GM13977 (cell line): Measurements from ENCODE around the gene FAM107A.

Experiments used
- DNase-seq: peaks from one replicate; pipeline ENCODE4 v3.0.0; 2012; ENCODE audit warnings: low spot score
- in situ Hi-C: fragments of 300-500 bp; cut with MboI; formaldehyde crosslinking; loops from one replicate; pipeline ENCODE4 v1.12.0; 2022; ENCODE audit warnings: low sequenced_read_pairs, low pct_unique_long_range_greater_than_20kb, mixed read lengths, inconsistent platforms; ENCODE audit not compliant: unreplicated experiment
- TF ChIP-seq, protein P1 (sequence below): IDR thresholded peaks from 2 replicates; pipeline ENCODE4 v1.5.1; 2012; ENCODE audit warnings: mild to moderate bottlenecking, control low read depth; ENCODE audit not compliant: insufficient read depth; ENCODE audit errors: extremely low read depth, missing control alignments

Gene FAM107A

DNA sequence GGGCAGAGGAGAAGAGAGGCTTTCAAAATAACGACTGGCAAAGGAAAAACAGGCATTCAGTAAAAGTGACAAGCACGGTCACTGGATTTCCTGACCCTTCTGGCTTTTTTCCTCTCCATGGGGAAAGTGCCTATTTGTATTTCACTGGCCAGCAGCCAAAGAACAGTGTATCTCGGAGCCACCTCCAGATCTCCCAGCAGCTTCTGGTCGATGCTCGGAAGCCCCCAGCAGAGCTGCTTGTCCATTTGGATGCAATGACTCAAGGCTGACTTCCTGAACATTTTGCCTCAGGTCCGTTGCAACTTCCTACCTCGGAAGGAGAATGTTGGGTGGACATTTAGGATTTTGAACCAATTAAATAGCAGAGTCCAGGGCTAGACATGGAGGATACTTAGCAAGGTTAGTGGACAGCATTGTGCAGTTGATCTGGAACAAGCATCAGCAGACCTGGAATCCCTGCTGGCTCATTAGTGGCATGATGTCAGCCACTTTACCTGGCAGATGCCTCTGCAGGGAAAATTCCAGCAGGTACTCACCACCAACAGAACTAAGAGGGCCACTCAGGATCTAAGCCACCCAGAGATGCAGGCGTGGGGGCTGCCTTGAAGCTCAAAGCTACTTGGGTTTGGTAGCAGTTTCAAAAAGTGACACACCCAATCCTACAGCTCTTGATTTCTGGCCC is 1.1 kb downstream of the FAM107A start:
- in situ Hi-C loops, result loop anchor here (10.0 kb wide), 1 partner anchor 49 kb away; no protein-coding TSS in a partner anchor
- TF ChIP-seq, protein P1, sequence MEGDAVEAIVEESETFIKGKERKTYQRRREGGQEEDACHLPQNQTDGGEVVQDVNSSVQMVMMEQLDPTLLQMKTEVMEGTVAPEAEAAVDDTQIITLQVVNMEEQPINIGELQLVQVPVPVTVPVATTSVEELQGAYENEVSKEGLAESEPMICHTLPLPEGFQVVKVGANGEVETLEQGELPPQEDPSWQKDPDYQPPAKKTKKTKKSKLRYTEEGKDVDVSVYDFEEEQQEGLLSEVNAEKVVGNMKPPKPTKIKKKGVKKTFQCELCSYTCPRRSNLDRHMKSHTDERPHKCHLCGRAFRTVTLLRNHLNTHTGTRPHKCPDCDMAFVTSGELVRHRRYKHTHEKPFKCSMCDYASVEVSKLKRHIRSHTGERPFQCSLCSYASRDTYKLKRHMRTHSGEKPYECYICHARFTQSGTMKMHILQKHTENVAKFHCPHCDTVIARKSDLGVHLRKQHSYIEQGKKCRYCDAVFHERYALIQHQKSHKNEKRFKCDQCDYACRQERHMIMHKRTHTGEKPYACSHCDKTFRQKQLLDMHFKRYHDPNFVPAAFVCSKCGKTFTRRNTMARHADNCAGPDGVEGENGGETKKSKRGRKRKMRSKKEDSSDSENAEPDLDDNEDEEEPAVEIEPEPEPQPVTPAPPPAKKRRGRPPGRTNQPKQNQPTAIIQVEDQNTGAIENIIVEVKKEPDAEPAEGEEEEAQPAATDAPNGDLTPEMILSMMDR, result no peak
- DNase-seq, result no peak

DNA sequence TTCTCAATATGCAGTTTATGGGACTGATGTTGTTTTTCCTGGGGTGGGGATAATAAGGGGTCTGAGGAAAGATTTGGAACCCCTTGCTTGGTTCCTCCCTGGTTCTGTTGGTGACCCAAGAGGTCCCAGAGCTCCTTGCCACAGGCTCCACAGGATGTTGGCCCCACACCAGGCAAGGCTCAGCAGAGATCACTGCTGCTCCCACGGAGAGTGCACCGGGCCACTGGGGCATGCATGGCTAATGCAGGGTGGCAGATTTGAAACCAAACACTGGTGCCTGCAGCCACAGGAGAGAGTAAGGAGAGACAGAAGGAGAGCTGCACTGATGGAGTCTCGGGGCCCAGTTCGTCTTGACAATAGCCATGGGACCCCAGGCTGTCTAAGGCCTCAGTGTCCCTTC is 2.5 kb downstream of the FAM107A start:
- in situ Hi-C loops, result loop anchor here (10.0 kb wide), 1 partner anchor 50 kb away; no protein-coding TSS in a partner anchor
- TF ChIP-seq, protein P1, result no peak
- DNase-seq, result no peak

DNA sequence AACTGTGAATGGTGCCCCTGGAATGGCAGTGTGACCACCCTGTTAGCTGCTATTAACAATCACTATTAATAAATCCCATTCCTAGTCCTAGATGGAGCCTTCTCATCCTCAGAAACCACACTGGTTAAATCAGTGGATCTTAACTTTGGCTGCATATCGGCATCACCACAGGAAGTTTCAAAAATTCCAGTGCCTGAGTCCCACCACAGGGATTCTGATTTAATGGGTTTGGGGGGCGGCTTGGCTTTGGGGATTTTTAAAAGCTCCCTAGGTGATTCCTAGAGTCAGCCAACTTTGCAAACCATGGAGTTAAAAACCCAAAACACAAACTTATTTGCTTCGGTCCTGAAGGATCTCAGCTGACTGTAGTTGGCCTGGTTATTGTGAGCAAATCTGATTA is 3.1 kb downstream of the FAM107A start:
- TF ChIP-seq, protein P1, result no peak
- in situ Hi-C loops, result loop anchor here (10.0 kb wide), 1 partner anchor 51 kb away; no protein-coding TSS in a partner anchor
- DNase-seq, result no peak

DNA sequence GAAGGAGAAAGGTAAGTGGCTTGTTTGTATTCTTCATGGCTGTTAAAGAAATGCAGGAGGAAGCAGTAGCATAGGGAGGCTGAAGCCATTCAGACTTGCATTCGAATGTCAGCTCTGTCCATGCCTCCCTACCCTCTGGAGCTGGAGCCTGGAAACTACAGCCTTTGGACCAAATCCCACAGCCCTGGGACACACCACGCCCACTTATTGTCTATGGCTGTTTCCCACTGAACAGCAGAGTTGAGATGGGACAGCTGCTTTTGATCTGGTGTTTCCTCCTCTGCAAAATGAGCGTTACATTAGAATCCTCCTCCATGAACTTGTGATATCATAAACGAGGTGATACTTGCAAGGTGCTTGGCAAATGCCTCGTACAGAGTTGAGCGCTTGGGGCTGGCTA is 3.6 kb downstream of the FAM107A start:
- in situ Hi-C loops, result loop anchor here (10.0 kb wide), 1 partner anchor 51 kb away; no protein-coding TSS in a partner anchor
- TF ChIP-seq, protein P1, result no peak
- DNase-seq, result no peak

DNA sequence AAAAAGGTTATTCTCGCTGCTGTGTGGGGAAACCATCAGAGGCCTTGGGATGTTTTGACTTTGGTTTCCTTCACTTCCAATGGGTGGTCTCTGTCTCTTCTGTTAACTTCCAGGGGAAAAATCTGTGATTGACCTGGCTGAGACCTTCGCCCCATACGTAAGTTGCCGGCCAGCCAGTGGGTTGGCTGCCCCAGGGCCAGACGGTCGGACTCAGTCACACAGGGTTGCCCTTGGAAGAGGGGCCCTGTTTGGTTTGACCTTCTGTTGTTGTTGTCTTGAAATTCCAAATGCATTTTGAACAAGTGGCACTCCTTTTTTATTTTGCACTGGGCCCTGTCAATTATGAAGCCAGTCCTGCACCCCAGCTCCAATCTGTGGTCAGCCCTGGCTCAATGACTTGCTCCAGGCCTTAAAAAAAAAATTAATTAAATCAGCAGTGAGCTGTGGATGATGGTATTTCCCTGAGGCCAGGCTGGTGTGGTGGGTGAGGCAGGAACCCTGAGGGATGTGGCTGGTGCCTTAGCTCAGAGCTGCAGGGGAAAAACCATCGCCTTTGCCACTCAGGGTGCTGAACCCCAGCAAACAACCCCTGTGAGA is 4.5 kb downstream of the FAM107A start:
- in situ Hi-C loops, result loop anchor here (10.0 kb wide), 1 partner anchor 52 kb away; no protein-coding TSS in a partner anchor
- no peak for DNase-seq
- TF ChIP-seq, protein P1, result no peak

DNA sequence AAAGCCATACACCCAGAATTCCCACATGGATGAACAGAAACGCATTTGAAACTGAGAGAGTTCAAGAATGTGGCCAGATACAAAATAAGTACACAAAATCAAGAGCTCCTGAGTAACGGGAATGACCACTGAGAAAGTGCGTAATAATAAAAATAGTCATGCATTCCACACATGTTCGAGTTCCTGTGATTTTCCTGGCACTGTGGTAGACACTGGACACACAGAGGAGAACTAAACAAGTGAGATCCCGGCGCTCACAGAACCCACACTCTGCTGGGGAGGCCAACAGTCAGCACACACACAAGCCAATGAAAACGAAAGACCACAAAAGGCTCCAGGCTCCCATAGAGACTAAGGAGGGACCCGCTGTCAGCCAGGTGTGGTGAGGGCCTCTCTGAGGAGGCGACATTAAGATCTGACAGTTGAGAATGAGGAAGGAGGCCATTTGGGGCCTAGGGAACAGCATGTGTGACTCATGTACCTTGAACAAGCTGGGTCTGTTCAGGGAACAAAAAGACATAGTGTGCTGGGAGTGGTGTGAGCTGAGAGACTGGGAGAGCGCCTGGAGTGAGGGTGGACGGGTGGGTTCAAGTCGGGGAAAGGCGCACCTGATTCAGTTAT is 5.1 kb downstream of the FAM107A start:
- in situ Hi-C loops, result loop anchor here (10.0 kb wide), 1 partner anchor 53 kb away; no protein-coding TSS in a partner anchor
- TF ChIP-seq, protein P1, result no peak
- no peak for DNase-seq
